Right ventricle myocardium superior (tissue), 1 donor: Measurements from ENCODE around the gene FGF14. TPM values are rescaled to one million over a fixed set of nuclear protein-coding genes. Genes with fewer than 3 reads are reported as not detected.
"Not testable (repeated sequence)": the region's sequence is repeated elsewhere in the genome, so short reads cannot be mapped to it uniquely, and the experiment has no call there.

Experiments used
- ATAC-seq: fragments of 200-7000 bp; cut with Tn5 transposase; one replicate; pipeline ENCODE4 v1.9.1; 2020; ENCODE audit warnings: mild to moderate bottlenecking; ENCODE audit not compliant: poor library complexity
- DNase-seq: peaks from one replicate; pipeline ENCODE4 v3.0.0-alpha.2; 2020
- intact Hi-C: fragments of 100-400 bp; cut with DNase I; formaldehyde crosslinking; loops from one replicate; pipeline ENCODE4 v1.11.2; 2022
- total RNA-seq: library from RNA; stranded (reverse); fragmentation: NEBNext Ultra II Directional; extraction: Animal tissue kit (Norgen Biotek cat#: 25700); gene quantifications from one replicate; pipeline ENCODE4 v1.2.1, GENCODE V29; 2021
- donor health status: DM: no; HTN: yes; CAD: no; lungs with severe emphysema.

The FGF14 gene
- total RNA-seq, 1 donor from 2014 or later = 2.6 TPM

GRCh38 chr13:101881593-101881992, 520.3 kb downstream of the FGF14 start:
- ATAC-seq (no peak), DNase-seq (no peak)

GRCh38 chr13:101880581-101880980, 521.3 kb downstream of the FGF14 start:
- intact Hi-C loops = no loop called here
- DNase-seq = no peak
- no peak for ATAC-seq

More at GRCh38 chr13:101881593-101881992, 520.3 kb downstream of the FGF14 start:
- intact Hi-C loops = no loop called here

GRCh38 chr13:101876951-101877350, 524.9 kb downstream of the FGF14 start:
- intact Hi-C loops = no loop called here
- DNase-seq = no peak
- no peak for ATAC-seq

- intact Hi-C loops = no loop called here
- DNase-seq = no peak
- ATAC-seq = no peak
Measured at GRCh38 chr13:101875717-101876393, 526.0 kb downstream of the FGF14 start.

- ATAC-seq = no peak
- no peak for DNase-seq
- intact Hi-C loops = no loop called here
Measured at GRCh38 chr13:101875091-101875490, 526.8 kb downstream of the FGF14 start.

- intact Hi-C loops = no loop called here
- ATAC-seq (no peak), DNase-seq (no peak)
Measured at GRCh38 chr13:101869553-101869952, 532.3 kb downstream of the FGF14 start.

- peak; percentile 93 for ATAC-seq
- DNase-seq = no peak
- intact Hi-C loops = no loop called here
Measured at GRCh38 chr13:101868585-101869469, 533.0 kb downstream of the FGF14 start.

GRCh38 chr13:101866889-101867581, 534.8 kb downstream of the FGF14 start:
- intact Hi-C loops = no loop called here
- DNase-seq (no peak), ATAC-seq (no peak)

- intact Hi-C loops = no loop called here
- no peak for ATAC-seq
- DNase-seq = no peak
Measured at GRCh38 chr13:101858860-101859259, 543.0 kb downstream of the FGF14 start.

- intact Hi-C loops = no loop called here
- ATAC-seq (no peak), DNase-seq (no peak)
Measured at GRCh38 chr13:101846701-101847100, 555.1 kb downstream of the FGF14 start.

- DNase-seq (no peak), ATAC-seq (no peak)
- intact Hi-C loops = no loop called here
Measured at GRCh38 chr13:101846249-101846648, 555.6 kb downstream of the FGF14 start.

GRCh38 chr13:101845245-101846020, 556.4 kb downstream of the FGF14 start:
- DNase-seq = no peak
- intact Hi-C loops = no loop called here
- ATAC-seq = no peak

GRCh38 chr13:101841698-101842097, 560.1 kb downstream of the FGF14 start:
- intact Hi-C loops = no loop called here
- DNase-seq (no peak), ATAC-seq (no peak)

- ATAC-seq = no peak
- intact Hi-C loops = no loop called here
- no peak for DNase-seq
Measured at GRCh38 chr13:101838323-101838722, 563.5 kb downstream of the FGF14 start.

- ATAC-seq, intact Hi-C loops, DNase-seq: not testable (repeated sequence)
Measured at GRCh38 chr13:101837778-101838177, 564.1 kb downstream of the FGF14 start.

- intact Hi-C loops = no loop called here
- DNase-seq (no peak), ATAC-seq (no peak)
Measured at GRCh38 chr13:101837288-101837687, 564.6 kb downstream of the FGF14 start.

GRCh38 chr13:101835920-101836319, 565.9 kb downstream of the FGF14 start:
- no peak for DNase-seq
- ATAC-seq = no peak
- intact Hi-C loops = no loop called here

GRCh38 chr13:101833671-101834070, 568.2 kb downstream of the FGF14 start:
- no peak for ATAC-seq
- intact Hi-C loops = no loop called here

GRCh38 chr13:101830035-101830434, 571.8 kb downstream of the FGF14 start:
- intact Hi-C loops = no loop called here
- DNase-seq = no peak
- no peak for ATAC-seq

More at GRCh38 chr13:101833671-101834070, 568.2 kb downstream of the FGF14 start:
- no peak for DNase-seq
